Heart left ventricle (tissue), 16 donors: ENCODE data around the gene SLC29A2. TPM values are rescaled to one million over a fixed set of nuclear protein-coding genes. Genes with fewer than 3 reads are reported as not detected.
A peak's percentile ranks its signal among the peaks of the same experiment; 100 is the strongest.

Experiments used
- ATAC-seq, 4 donors: fragments of 200-7000 bp; cut with Tn5 transposase; one replicate each; pipeline ENCODE4 v1.9.1; 2020 to 2022; ENCODE audit warnings: moderate library complexity in 4 of 4, mild to moderate bottlenecking in 3 of 4, moderate number of reproducible peaks in 1 of 4
- DNase-seq, 5 donors: peaks; one replicate each; pipeline ENCODE4 v3.0.0-alpha.2; 2020
- H3K27ac ChIP-seq, 12 donors: fragments of 200-600 bp; sonication (generic) in 4 of 12; one replicate each; pipeline versions ENCODE4 v1.5.0 to v1.8.0; 2016 to 2022; ENCODE audit warnings: mild to moderate bottlenecking in 2 of 12
- H3K27me3 ChIP-seq, 9 donors: fragments of 200-600 bp; sonication (generic) in 2 of 9; one replicate each; pipeline versions ENCODE4 v1.5.1 to v1.8.0; 2016 to 2022; ENCODE audit warnings: mild to moderate bottlenecking in 3 of 9
- H3K36me3 ChIP-seq, 9 donors: fragments of 200-600 bp; sonication (generic) in 2 of 9; one replicate each; pipeline versions ENCODE4 v1.5.0 to v1.8.0; 2018 to 2022; ENCODE audit warnings: mild to moderate bottlenecking in 2 of 9
- H3K4me1 ChIP-seq, 12 donors: fragments of 200-600 bp; sonication (generic) in 4 of 12; one replicate each; pipeline versions ENCODE4 v1.5.0 to v1.8.0; 2016 to 2022; ENCODE audit warnings: mild to moderate bottlenecking in 3 of 12
- H3K4me3 ChIP-seq, 12 donors: fragments of 200-600 bp; sonication (generic) in 4 of 12; one replicate each; pipeline versions ENCODE4 v1.5.0 to v1.8.0; 2017 to 2022; ENCODE audit warnings: mild to moderate bottlenecking in 9 of 12, moderate library complexity in 4 of 12
- H3K9me3 ChIP-seq, 12 donors: fragments of 200-600 bp; sonication (generic) in 4 of 12; one replicate each; pipeline versions ENCODE4 v1.5.0 to v1.8.0; 2016 to 2022; ENCODE audit warnings: mild to moderate bottlenecking in 1 of 12
- POLR2A ChIP-seq, 2 donors: fragments of 450-650 bp; IDR thresholded peaks; one replicate each; pipeline ENCODE4 v1.6.1; 2017; ENCODE audit warnings: antibody characterized with exemption in 2 of 2, mild to moderate bottlenecking in 2 of 2, moderate library complexity in 2 of 2
- WGBS, 4 donors: extraction: QIAGEN DNeasy Blood & Tissue Kit in 2 of 4; methylation state at CpG; one replicate each; pipeline versions ENCODE4 v1.1.5 to v1.1.7; 2013 to 2018; 5-methylcytosine and 5-hydroxymethylcytosine counted together
- intact Hi-C, 10 donors: fragments of 100-400 bp; cut with DNase I; formaldehyde crosslinking; loops; one replicate each; pipeline versions ENCODE4 v1.11.1 to v1.14.2; 2022
- polyA plus RNA-seq, 2 donors: library from polyadenylated mRNA; stranded (reverse); fragments of 200-250 nt; gene quantifications; one replicate each; pipeline ENCODE4 v1.2.3, GENCODE V29; 2013
- total RNA-seq, 9 donors: library from RNA; depleted of rRNA in 2 of 9; stranded (reverse); fragments of >200 nt in 2 of 9; fragmentation: NEBNext Ultra II Directional in 3 of 9; extraction: Animal tissue kit (Norgen Biotek cat#: 25700) in 3 of 9; gene quantifications; one replicate each; pipeline versions ENCODE4 v1.1.0 to v1.2.4, GENCODE V29; 2016 to 2023
- TF ChIP-seq, protein P1 (sequence below), 12 donors: fragments of 200-600 bp; sonication (generic) in 4 of 12; IDR thresholded peaks; one replicate each; pipeline versions ENCODE4 v1.5.0 to v1.8.0; 2018 to 2022; ENCODE audit warnings: antibody characterized with exemption in 12 of 12, mild to moderate bottlenecking in 5 of 12
- donor health status: ischemic (EF 13 %, LVEDD 7.1; RV severe dilation, severe dysfunction).
- donor health status: healthy with polysubstance abuse.
- donor health status: DM: no; HTN: yes; CAD: no.
- donor health status: DM: no; HTN: no; CAD: no.
- donor health status: ischemic (EF 25% LVEDD 6.9; RV normal size, moderate dysfunction).
- donor health status: ischemic (EF 25% LVEDD 5.7; RV mildly dilated, moderate dysfunction).
- donor health status: healthy.
- donor health status: DM: yes; HTN: yes; CAD: no.
- donor health status: ischemic (EF 35%, LVEDD 5.7; RV mildly dilated, moderate dysfunction).
- donor health status: nonischemic (EF 11% LVEDD 7.7; RV severe dilation, severe dysfunction).
- donor health status: DM: yes; HTN: yes; CAD: no.
- donor health status: PGD.
- donor health status: ischemic (EF 29% LVEDD 5.4; RV normal size, mild dysfunction).
- donor health status: nonischemic (EF 23%, LVEDD 6.1; RV moderate dilation, normal function).

SLC29A2 gene
- total and polyA plus RNA-seq, 11 donors = 6.8 to 30.9 (median 13.1) TPM

DNA sequence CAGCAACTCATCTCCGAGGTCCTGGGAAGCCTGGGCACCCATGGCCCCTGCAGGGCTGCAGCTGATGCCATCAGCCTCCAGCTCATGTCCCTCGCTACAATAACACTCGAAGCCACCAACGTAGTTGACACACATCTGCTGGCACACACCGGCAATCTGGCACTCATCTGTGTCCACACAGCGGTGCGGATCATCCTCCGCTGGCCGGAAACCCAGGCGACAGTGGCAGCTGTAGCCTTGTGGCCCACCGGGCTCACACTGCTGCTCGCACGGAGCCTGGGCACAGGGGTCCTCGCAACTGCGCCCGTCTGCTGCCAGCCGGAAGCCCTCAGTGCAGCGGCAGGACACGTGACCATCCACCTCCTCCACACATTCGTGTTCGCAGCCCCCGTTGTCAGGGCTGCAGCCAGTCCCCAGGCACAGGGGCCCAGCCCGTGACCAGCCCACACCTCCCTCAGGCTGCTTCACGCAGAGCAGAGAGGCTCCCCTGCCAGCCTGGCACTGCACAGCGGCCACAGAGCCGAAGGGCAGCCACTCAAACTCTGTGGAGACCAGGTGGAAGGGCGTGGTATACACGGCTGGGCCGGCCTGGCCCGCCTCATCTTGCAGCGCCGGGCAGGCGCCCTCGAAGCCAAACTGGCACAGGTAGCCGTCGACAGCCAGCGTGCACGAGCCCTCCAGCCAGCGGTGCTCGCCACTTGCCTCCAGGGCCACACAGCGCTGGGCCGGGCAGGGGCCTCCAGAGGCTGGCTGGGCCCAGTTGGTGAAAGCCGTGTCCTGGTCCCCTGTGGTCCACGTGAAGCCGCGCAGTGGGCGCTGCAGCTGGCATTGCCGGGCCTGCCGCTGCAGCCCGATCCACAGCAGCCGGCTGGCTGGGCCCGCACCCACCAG, 55.4 kb downstream of the SLC29A2 start:
- no peaks in the 10 kb centered on the region for H3K9me3 ChIP-seq
- peaks cover 0 to 57% (median 32%) of the 10 kb centered on the region in 12 donors for H3K4me1 ChIP-seq
- ATAC-seq (no peak), DNase-seq (peak in 1 of 5 donors; percentile 59)
- H3K27me3 ChIP-seq = no peaks in the 10 kb centered on the region
- intact Hi-C loops = no loop called here
- no peak for TF ChIP-seq POLR2A (IDR thresholded peaks at IDR 0.05)
- TF ChIP-seq, protein P1, sequence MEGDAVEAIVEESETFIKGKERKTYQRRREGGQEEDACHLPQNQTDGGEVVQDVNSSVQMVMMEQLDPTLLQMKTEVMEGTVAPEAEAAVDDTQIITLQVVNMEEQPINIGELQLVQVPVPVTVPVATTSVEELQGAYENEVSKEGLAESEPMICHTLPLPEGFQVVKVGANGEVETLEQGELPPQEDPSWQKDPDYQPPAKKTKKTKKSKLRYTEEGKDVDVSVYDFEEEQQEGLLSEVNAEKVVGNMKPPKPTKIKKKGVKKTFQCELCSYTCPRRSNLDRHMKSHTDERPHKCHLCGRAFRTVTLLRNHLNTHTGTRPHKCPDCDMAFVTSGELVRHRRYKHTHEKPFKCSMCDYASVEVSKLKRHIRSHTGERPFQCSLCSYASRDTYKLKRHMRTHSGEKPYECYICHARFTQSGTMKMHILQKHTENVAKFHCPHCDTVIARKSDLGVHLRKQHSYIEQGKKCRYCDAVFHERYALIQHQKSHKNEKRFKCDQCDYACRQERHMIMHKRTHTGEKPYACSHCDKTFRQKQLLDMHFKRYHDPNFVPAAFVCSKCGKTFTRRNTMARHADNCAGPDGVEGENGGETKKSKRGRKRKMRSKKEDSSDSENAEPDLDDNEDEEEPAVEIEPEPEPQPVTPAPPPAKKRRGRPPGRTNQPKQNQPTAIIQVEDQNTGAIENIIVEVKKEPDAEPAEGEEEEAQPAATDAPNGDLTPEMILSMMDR (IDR thresholded peaks at IDR 0.05) = no peak
- peak overlapping the region; percentile 39 to 66 (median 62) for H3K4me3 ChIP-seq
- no peaks in the 10 kb centered on the region for H3K36me3 ChIP-seq
- H3K27ac ChIP-seq = peak overlapping the region; percentile 51 to 94 (median 84)
- WGBS, 4 donors = 63 to 71% (median 68%) methylated on average over 19 to 52 of the region's 52 CpGs

DNA sequence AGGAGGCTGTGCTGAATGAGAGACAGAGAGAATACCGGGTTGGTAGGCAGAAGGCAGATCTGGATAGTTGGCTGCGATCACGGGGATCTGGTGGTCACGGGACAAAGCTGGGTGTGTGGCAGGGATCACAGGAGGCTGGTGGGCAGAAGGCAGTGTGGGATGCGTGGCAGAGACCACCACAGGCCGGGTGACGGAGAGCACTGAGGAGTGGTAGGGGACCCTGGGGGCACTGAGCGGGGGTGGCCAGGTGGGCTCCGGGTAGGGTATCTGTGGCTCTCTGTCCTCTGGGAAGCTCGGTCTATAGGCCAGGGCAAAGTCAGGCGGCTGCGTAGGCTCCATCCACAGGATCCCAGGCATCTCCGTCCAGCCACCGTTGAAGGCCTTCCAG, 56.1 kb downstream of the SLC29A2 start:
- H3K27ac ChIP-seq = peak overlapping the region in 9 of 12 donors; percentile 5 to 94 (median 84)
- H3K36me3 ChIP-seq = no peaks in the 10 kb centered on the region
- peak in 1 of 5 donors; percentile 49 for DNase-seq
- ATAC-seq = no peak
- H3K4me1 ChIP-seq = peaks cover 0 to 57% (median 32%) of the 10 kb centered on the region in 12 donors
- 77 to 84% (median 81%) methylated on average over 14 of the region's 14 CpGs for WGBS, 4 donors
- H3K9me3 ChIP-seq = no peaks in the 10 kb centered on the region
- no peaks in the 10 kb centered on the region for H3K27me3 ChIP-seq
- peak overlapping the region in 11 of 12 donors; percentile 42 to 66 (median 62) for H3K4me3 ChIP-seq
- no peak for TF ChIP-seq POLR2A (IDR thresholded peaks at IDR 0.05)
- TF ChIP-seq, protein P1 (IDR thresholded peaks at IDR 0.05) = no peak
- intact Hi-C loops = no loop called here

DNA sequence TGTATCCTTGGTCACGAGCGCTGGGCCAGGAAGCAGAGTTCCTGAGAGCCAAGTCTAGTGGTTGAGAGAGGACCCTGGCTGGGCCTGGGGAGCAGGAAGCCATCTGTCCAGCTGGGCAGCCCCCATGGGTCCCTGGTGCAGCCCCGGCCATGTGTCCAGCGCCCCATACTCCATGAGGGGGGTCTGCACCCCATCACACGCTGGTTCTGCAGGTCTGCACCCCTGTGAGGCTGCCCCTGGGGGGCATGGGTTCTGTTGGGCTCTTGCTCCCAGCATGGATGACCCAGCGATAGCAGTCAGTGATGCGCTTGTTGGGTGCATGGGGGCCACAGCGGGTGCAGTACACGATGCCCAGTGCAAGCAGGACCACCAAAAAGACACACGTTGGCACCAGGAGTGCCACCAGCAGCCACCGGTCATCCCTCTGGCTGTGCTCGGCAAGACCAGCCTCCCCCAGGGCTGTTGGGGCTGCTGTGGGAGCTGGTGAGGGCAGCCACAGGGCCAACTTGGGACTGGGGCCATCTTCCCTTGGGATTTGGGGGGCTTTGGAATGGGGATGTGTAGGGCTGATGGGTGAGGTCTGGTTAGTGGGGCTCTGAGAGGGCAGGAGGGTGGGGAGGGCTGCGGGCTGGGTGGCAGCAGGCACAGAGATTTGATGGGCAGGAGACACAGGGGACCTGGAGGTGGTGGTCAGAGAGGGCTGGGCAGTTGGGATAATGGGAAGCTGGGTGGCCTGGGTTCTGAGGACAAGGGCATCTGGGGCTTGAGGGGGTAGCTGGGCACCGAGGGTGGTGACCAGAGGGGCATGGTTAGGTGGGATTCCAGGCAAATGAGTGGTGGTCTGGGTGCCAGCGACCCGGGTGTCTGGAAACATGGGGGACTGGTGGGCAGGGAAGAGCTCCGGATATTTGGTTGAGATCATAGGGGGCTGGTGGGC, 56.7 kb downstream of the SLC29A2 start:
- WGBS, 4 donors = 77 to 87% (median 82%) methylated on average over 7 to 17 of the region's 17 CpGs
- TF ChIP-seq, protein P1 (IDR thresholded peaks at IDR 0.05) = no peak
- TF ChIP-seq POLR2A (IDR thresholded peaks at IDR 0.05) = no peak
- no peaks in the 10 kb centered on the region for H3K27me3 ChIP-seq
- peak in 1 of 5 donors; percentile 57 for DNase-seq
- peak overlapping the region in 10 of 12 donors; percentile 72 to 94 (median 90) for H3K27ac ChIP-seq
- no peaks in the 10 kb centered on the region for H3K36me3 ChIP-seq
- peak overlapping the region in 11 of 12 donors; percentile 21 to 66 (median 62) for H3K4me3 ChIP-seq
- no peaks in the 10 kb centered on the region for H3K9me3 ChIP-seq
- intact Hi-C loops = loop anchor here in 8 of 10 donors (5.0 kb wide), 3 partner anchors 32 to 362 kb away; partner anchors contain the start of genes B4GAT1 (in 3 of the 8), BRMS1 (in 3 of the 8) and RBM4B (in 1 of the 8)
- no peak for ATAC-seq
- peaks cover 0 to 57% (median 32%) of the 10 kb centered on the region in 12 donors for H3K4me1 ChIP-seq
